H1 (cell line): Measurements from ENCODE around the gene NOD2. TPM values are rescaled to one million over a fixed set of nuclear protein-coding genes. Genes with fewer than 3 reads are reported as not detected.

Experiments used
- CTCF ChIA-PET: fragments of 300-600 bp; sonication (Branson Sonifier 250); formaldehyde crosslinking; loops from one replicate; lab custom pipeline; 2021; ENCODE audit not compliant: partially characterized antibody; lab: Charles Lee
- POLR2A ChIA-PET: fragments of 300-600 bp; sonication (Branson Sonifier 250); formaldehyde crosslinking; loops from one replicate; lab custom pipeline; 2021; ENCODE audit warnings: inconsistent platforms; ENCODE audit not compliant: partially characterized antibody; lab: Charles Lee
- DNase-seq, 2 experiments: peaks; one replicate each; pipeline versions ENCODE4 v3.0.0 to v3.0.0-alpha.2; 2010 to 2022; ENCODE audit warnings: low spot score in 2 of 2, low read depth in 1 of 2, mixed read lengths in 1 of 2
- FAIRE-seq: peaks from 2 replicates; lab custom pipeline; 2011; peaks lifted over from hg19 to GRCh38; lab: Jason Lieb, UNC
- H2AFZ ChIP-seq: 2 replicates; pipeline ENCODE4 v1.8.1; 2012; ENCODE audit warnings: low read length, inconsistent platforms
- H2AK5ac ChIP-seq: 2 replicates; pipeline ENCODE4 v1.6.1; 2013; ENCODE audit warnings: low read depth, low read length
- H2BK120ac ChIP-seq: replicated peaks from 2 replicates; pipeline ENCODE3; 2013; ENCODE audit warnings: low read depth, low read length, inconsistent platforms
- H2BK12ac ChIP-seq: 2 replicates; pipeline ENCODE4 v1.6.1; 2013; ENCODE audit warnings: low read depth, low read length
- H2BK15ac ChIP-seq: 2 replicates; pipeline ENCODE4 v1.6.1; 2013; ENCODE audit warnings: low read length
- H2BK20ac ChIP-seq: 2 replicates; pipeline ENCODE4 v1.6.1; 2013; ENCODE audit warnings: low read length
- H2BK5ac ChIP-seq: 2 replicates; pipeline ENCODE4 v1.6.1; 2013; ENCODE audit warnings: low read depth, low read length
- H3K14ac ChIP-seq: 2 replicates; pipeline ENCODE4 v1.6.1; 2013; ENCODE audit warnings: inconsistent platforms; ENCODE audit not compliant: insufficient read length
- H3K18ac ChIP-seq: 2 replicates; pipeline ENCODE4 v1.6.1; 2013; ENCODE audit warnings: low read length; ENCODE audit errors: extremely low read depth
- H3K23ac ChIP-seq: 2 replicates; pipeline ENCODE4 v1.6.1; 2013; ENCODE audit warnings: inconsistent platforms; ENCODE audit not compliant: insufficient read length
- H3K23me2 ChIP-seq: 2 replicates; pipeline ENCODE4 v1.6.1; 2013; ENCODE audit warnings: low read depth, low read length
- H3K27ac ChIP-seq: 2 replicates; pipeline ENCODE4 v1.6.1; 2011; ENCODE audit warnings: low read depth, low read length, inconsistent platforms
- H3K27me3 ChIP-seq, 4 experiments: replicated peaks in 1 of 4; 1 replicate in 1 of 4; 2 replicates in 3 of 4; pipeline versions ENCODE4 v1.6.1 to v1.8.1; 2011 to 2013; ENCODE audit warnings: low read length in 3 of 4, mild to moderate bottlenecking in 3 of 4, inconsistent platforms in 2 of 4, mixed read lengths in 2 of 4, moderate library complexity in 1 of 4; ENCODE audit not compliant: control insufficient read depth in 3 of 4, insufficient read depth in 3 of 4; ENCODE audit errors: extremely low read depth in 1 of 4
- H3K36me3 ChIP-seq, 4 experiments: 2 replicates each; pipeline versions ENCODE4 v1.6.1 to v1.8.1; 2011 to 2013; ENCODE audit warnings: mild to moderate bottlenecking in 4 of 4, low read length in 3 of 4, moderate library complexity in 2 of 4, control low read depth in 1 of 4, inconsistent platforms in 1 of 4; ENCODE audit not compliant: insufficient read depth in 4 of 4, control insufficient read depth in 2 of 4
- H3K4ac ChIP-seq: replicated peaks from 2 replicates; pipeline ENCODE3; 2013; ENCODE audit warnings: low read length, low read depth, mixed read lengths, inconsistent platforms; ENCODE audit not compliant: insufficient read length
- H3K4me1 ChIP-seq, 4 experiments: replicated peaks in 1 of 4; 1 replicate in 1 of 4; 2 replicates in 3 of 4; pipeline versions ENCODE4 v1.6.1 to v1.8.1; 2011 to 2013; ENCODE audit warnings: low read length in 3 of 4, inconsistent platforms in 2 of 4, mixed read lengths in 1 of 4; ENCODE audit not compliant: insufficient read depth in 4 of 4, control insufficient read depth in 3 of 4
- H3K4me2 ChIP-seq, 2 experiments: 2 replicates each; pipeline versions ENCODE4 v1.6.1 to v1.8.1; 2011 to 2013; ENCODE audit warnings: low read depth in 2 of 2, low read length in 2 of 2, control low read depth in 1 of 2, inconsistent platforms in 1 of 2, mild to moderate bottlenecking in 1 of 2; ENCODE audit not compliant: insufficient read depth in 1 of 2
- H3K4me3 ChIP-seq, 4 experiments: fragments of 200-600, 300-600 bp in 1 of 4; sonication (generic), shearing (Covaris generic), sonication (Bioruptor Twin) in 1 of 4; 2 replicates each; pipeline versions ENCODE4 v1.5.1 to v1.8.1; 2011 to 2016; ENCODE audit warnings: low read length in 4 of 4, low read depth in 3 of 4, control low read depth in 2 of 4, inconsistent platforms in 2 of 4, mild to moderate bottlenecking in 2 of 4, mixed read lengths in 1 of 4, moderate library complexity in 1 of 4; ENCODE audit not compliant: insufficient read depth in 2 of 4; ENCODE audit errors: extremely low read depth in 1 of 4
- H3K56ac ChIP-seq: replicated peaks from 2 replicates; pipeline ENCODE3; 2013; ENCODE audit warnings: low read depth, mild to moderate bottlenecking, mixed read lengths, low read length, inconsistent platforms; ENCODE audit not compliant: insufficient read length
- H3K79me1 ChIP-seq: 2 replicates; pipeline ENCODE4 v1.6.1; 2013; ENCODE audit warnings: low read depth, low read length, control low read depth
- H3K79me2 ChIP-seq, 2 experiments: 2 replicates each; pipeline versions ENCODE4 v1.6.1 to v1.8.1; 2012 to 2013; ENCODE audit warnings: low read length in 2 of 2, mild to moderate bottlenecking in 2 of 2, inconsistent platforms in 1 of 2; ENCODE audit not compliant: insufficient read depth in 2 of 2, control insufficient read depth in 1 of 2
- H3K9ac ChIP-seq, 4 experiments: replicated peaks in 1 of 4; 1 replicate in 1 of 4; 2 replicates in 3 of 4; pipeline versions ENCODE4 v1.6.1 to v1.8.1; 2011 to 2013; ENCODE audit warnings: low read depth in 3 of 4, low read length in 3 of 4, control low read depth in 2 of 4, mild to moderate bottlenecking in 2 of 4, moderate library complexity in 2 of 4, inconsistent platforms in 1 of 4; ENCODE audit errors: extremely low read depth in 1 of 4
- H3K9me3 ChIP-seq, 2 experiments: 2 replicates each; pipeline versions ENCODE4 v1.6.1 to v1.8.1; 2012 to 2013; ENCODE audit warnings: mild to moderate bottlenecking in 2 of 2, moderate library complexity in 2 of 2, control low read depth in 1 of 2, inconsistent platforms in 1 of 2, low read depth in 1 of 2, low read length in 1 of 2, mixed read lengths in 1 of 2; ENCODE audit not compliant: insufficient read depth in 2 of 2
- H4K20me1 ChIP-seq, 2 experiments: replicated peaks in 1 of 2; 2 replicates each; pipeline versions ENCODE3 to v1.8.1; 2011 to 2013; ENCODE audit warnings: inconsistent platforms in 2 of 2, low read length in 2 of 2, mild to moderate bottlenecking in 1 of 2; ENCODE audit not compliant: insufficient read depth in 2 of 2, control insufficient read depth in 1 of 2
- H4K5ac ChIP-seq: 2 replicates; pipeline ENCODE4 v1.6.1; 2013; ENCODE audit warnings: low read length, low read depth, mixed read lengths, inconsistent platforms; ENCODE audit not compliant: insufficient read length
- H4K8ac ChIP-seq: 2 replicates; pipeline ENCODE4 v1.8.0; 2013; ENCODE audit warnings: mild to moderate bottlenecking, moderate library complexity, low read length, inconsistent platforms; ENCODE audit not compliant: insufficient read depth; ENCODE audit errors: extremely low read depth
- H4K91ac ChIP-seq: replicated peaks from 2 replicates; pipeline ENCODE3; 2013; ENCODE audit warnings: low read length, mixed read lengths, inconsistent platforms; ENCODE audit not compliant: insufficient read length
- EGR1 ChIP-seq: IDR thresholded peaks from 2 replicates; pipeline ENCODE4 v1.6.1; 2011; ENCODE audit warnings: low read depth, low read length, borderline replicate concordance
- EP300 ChIP-seq, 2 experiments: IDR thresholded peaks; 1 replicate in 1 of 2; 2 replicates in 1 of 2; pipeline ENCODE4 v1.6.1; 2011 to 2012; ENCODE audit warnings: low read depth in 2 of 2, low read length in 2 of 2, mild to moderate bottlenecking in 2 of 2, borderline replicate concordance in 1 of 2, inconsistent platforms in 1 of 2, moderate library complexity in 1 of 2
- JUN ChIP-seq: IDR thresholded peaks from 2 replicates; pipeline ENCODE4 v1.6.1; 2011; ENCODE audit warnings: low read depth, mild to moderate bottlenecking, improper control_type of control experiment, low read length
- MAX ChIP-seq: IDR thresholded peaks from 2 replicates; pipeline ENCODE4 v1.6.1; 2012; ENCODE audit warnings: inconsistent platforms
- NRF1 ChIP-seq: IDR thresholded peaks from 2 replicates; pipeline ENCODE4 v1.6.1; 2011; ENCODE audit warnings: mild to moderate bottlenecking, low read depth, low read length, improper control_type of control experiment
- POLR2AphosphoS5 ChIP-seq: IDR thresholded peaks from 2 replicates; pipeline ENCODE4 v1.6.1; 2011; ENCODE audit warnings: low read depth, low read length
- RAD21 ChIP-seq, 2 experiments: IDR thresholded peaks in 1 of 2; conservative IDR thresholded peaks in 1 of 2; 2 replicates each; pipeline ENCODE4 v1.6.1; 2011; ENCODE audit warnings: low read depth in 2 of 2, low read length in 2 of 2, improper control_type of control experiment in 1 of 2, inconsistent platforms in 1 of 2, mild to moderate bottlenecking in 1 of 2, moderate library complexity in 1 of 2
- SIX5 ChIP-seq: IDR thresholded peaks from 2 replicates; pipeline ENCODE4 v1.6.1; 2011; ENCODE audit warnings: mild to moderate bottlenecking, low read depth, low read length
- SRF ChIP-seq: IDR thresholded peaks from 2 replicates; pipeline ENCODE4 v1.6.1; 2011; ENCODE audit warnings: mild to moderate bottlenecking, low read depth, low read length, moderate library complexity
- TCF12 ChIP-seq: IDR thresholded peaks from 2 replicates; pipeline ENCODE4 v1.6.1; 2011; ENCODE audit warnings: low read depth, mild to moderate bottlenecking, low read length
- WGBS, 2 experiments: shearing (Covaris generic) in 1 of 2; methylation state at CpG; one replicate each; pipeline versions ENCODE4 v1.1.6 to v1.1.7; 2013 to 2015; ENCODE audit warnings: low lambda C conversion rate in 2 of 2, mixed read lengths in 2 of 2, inconsistent platforms in 1 of 2, low coverage in 1 of 2, missing lambda C conversion rate in 1 of 2; ENCODE audit not compliant: insufficient replicate concordance in 2 of 2, insufficient coverage in 1 of 2, insufficient read length in 1 of 2; ENCODE audit errors: extremely low coverage in 1 of 2, missing lambda C conversion rate in 1 of 2; 5-methylcytosine and 5-hydroxymethylcytosine counted together
- polyA plus RNA-seq, 7 experiments: library from polyadenylated mRNA; depleted of rRNA in 3 of 7; stranded (reverse) in 5 of 7; unstranded in 2 of 7; fragments of >200 nt in 5 of 7; fragments of 200-250 nt in 2 of 7; gene quantifications; 1 replicate in 5 of 7; 2 replicates in 1 of 7; 4 replicates in 1 of 7; pipeline versions ENCODE4 v1.2.1 to v1.2.3, GENCODE V29; 2011 to 2013; ENCODE audit warnings: missing spikeins in 2 of 7, mixed read lengths in 2 of 7
- total RNA-seq: library from RNA; stranded (reverse); fragmentation: NEBNext Ultra II Directional; extraction: Animal tissue kit (Norgen Biotek cat#: 25700); gene quantifications from 2 replicates; pipeline ENCODE4 v1.2.1, GENCODE V29; 2021
- TF ChIP-seq, protein P1 (sequence below), 3 experiments: IDR thresholded peaks; 1 replicate in 2 of 3; 2 replicates in 1 of 3; pipeline versions ENCODE4 v1.5.1 to v1.6.1; 2011; ENCODE audit warnings: low read length in 3 of 3, mild to moderate bottlenecking in 3 of 3, inconsistent platforms in 2 of 3, low read depth in 1 of 3, moderate library complexity in 1 of 3; ENCODE audit not compliant: insufficient read depth in 1 of 3; ENCODE audit errors: control extremely low read depth in 1 of 3

The NOD2 gene
- total and polyA plus RNA-seq, 2 of the 8 experiments (the other 6 are each of a cell fraction or from before 2014, with no cell fraction given): 0.37 to 0.42 TPM

DNA sequence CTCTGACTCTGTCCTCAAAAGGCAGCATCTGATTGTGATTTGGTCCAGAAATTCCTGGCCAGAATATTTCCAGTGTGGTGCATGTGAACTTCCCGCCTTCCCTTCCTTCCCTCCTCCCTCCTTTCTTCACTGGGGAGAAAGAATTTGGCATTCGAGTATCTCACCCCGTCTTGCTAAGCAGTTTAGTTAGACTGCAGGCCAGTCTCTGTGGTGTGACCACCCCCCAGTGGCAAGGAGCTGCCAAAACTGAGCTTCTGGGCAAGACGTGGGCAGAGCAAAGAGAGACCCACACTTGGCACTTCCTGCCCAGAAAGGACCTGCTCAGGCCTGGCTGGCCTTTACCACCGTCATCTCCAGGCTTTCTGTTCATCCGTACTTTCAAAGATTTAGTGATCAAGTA lies 48.7 kb upstream of the NOD2 start:
- Histone ChIP-seq H3K27me3 (peaks cover 0 to 2% (median under 1%) of the 10 kb centered on the region in 4 experiments; a peak in 3 of 7 replicates), H3K27ac (no peak overlapping the region), H3K4me2 (no peak overlapping the region), H3K79me1 (no peaks in the 10 kb centered on the region), H2AFZ (no peak overlapping the region), H3K4ac (no peak overlapping the region), H3K23ac (no peak overlapping the region), H4K91ac (no peak overlapping the region), H3K4me3 (no peak overlapping the region), H3K23me2 (no peaks in the 10 kb centered on the region), H3K56ac (no peak overlapping the region), H3K4me1 (peaks cover 0 to 5% (median 0%) of the 10 kb centered on the region in 4 experiments; a peak in 2 of 7 replicates), H4K8ac (peak overlapping the region; percentile 51; the same call in 1 of the 2 replicates), H3K36me3 (no peaks in the 10 kb centered on the region), H3K9me3 (no peaks in the 10 kb centered on the region), H4K20me1 (no peaks in the 10 kb centered on the region), H3K9ac (no peak overlapping the region), H3K79me2 (no peaks in the 10 kb centered on the region), H2BK12ac (no peak overlapping the region), H4K5ac (no peak overlapping the region), H2BK120ac (no peak overlapping the region), H3K18ac (no peak overlapping the region), H2BK15ac (no peak overlapping the region), H2AK5ac (no peak overlapping the region), H2BK20ac (no peak overlapping the region), H2BK5ac (no peak overlapping the region), H3K14ac (no peak overlapping the region)
- DNase-seq (peak in 1 of 2 experiments; percentile 31), FAIRE-seq (peak; percentile 76)
- WGBS, 2 experiments: 66% methylated on average over 5 of the region's 6 CpGs; no CpG with 5 or more reads in 1 of the 2 experiments
- POLR2A ChIA-PET: no interaction called here
- CTCF ChIA-PET: interaction anchor here (0.8 to 1.5 kb wide), 10 partner anchors 9 to 184 kb away, joined by 3 to 8 read pairs (median 4); no protein-coding TSS in a partner anchor
- TF ChIP-seq EGR1 (0 out of 2 replicates have a peak, but pooled peaks have one; percentile 7), JUN (no peak), RAD21 (IDR thresholded peaks at IDR 0.05 in 1 of 2, conservative IDR thresholded peaks at IDR 0.05 in 1 of 2; ENCODE audit: low read depth in 2 of 2, low read length in 2 of 2) (peak; percentile 77 to 82), SRF (0 out of 2 replicates have a peak, but pooled peaks have one; percentile 5), MAX (no peak), EP300 (IDR thresholded peaks at IDR 0.05; ENCODE audit: borderline replicate concordance in 1 of 2, low read depth in 2 of 2, low read length in 2 of 2) (no peak), SIX5 (no peak), NRF1 (no peak), TCF12 (no peak), POLR2AphosphoS5 (no peak)
- TF ChIP-seq, protein P1, sequence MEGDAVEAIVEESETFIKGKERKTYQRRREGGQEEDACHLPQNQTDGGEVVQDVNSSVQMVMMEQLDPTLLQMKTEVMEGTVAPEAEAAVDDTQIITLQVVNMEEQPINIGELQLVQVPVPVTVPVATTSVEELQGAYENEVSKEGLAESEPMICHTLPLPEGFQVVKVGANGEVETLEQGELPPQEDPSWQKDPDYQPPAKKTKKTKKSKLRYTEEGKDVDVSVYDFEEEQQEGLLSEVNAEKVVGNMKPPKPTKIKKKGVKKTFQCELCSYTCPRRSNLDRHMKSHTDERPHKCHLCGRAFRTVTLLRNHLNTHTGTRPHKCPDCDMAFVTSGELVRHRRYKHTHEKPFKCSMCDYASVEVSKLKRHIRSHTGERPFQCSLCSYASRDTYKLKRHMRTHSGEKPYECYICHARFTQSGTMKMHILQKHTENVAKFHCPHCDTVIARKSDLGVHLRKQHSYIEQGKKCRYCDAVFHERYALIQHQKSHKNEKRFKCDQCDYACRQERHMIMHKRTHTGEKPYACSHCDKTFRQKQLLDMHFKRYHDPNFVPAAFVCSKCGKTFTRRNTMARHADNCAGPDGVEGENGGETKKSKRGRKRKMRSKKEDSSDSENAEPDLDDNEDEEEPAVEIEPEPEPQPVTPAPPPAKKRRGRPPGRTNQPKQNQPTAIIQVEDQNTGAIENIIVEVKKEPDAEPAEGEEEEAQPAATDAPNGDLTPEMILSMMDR (IDR thresholded peaks at IDR 0.05; ENCODE audit: control extremely low read depth in 1 of 3, insufficient read depth in 1 of 3, low read depth in 1 of 3, low read length in 3 of 3): peak; percentile 51 to 63 (median 62)
